ENCODE data around the gene WWP2. TPM values are rescaled to one million over a fixed set of nuclear protein-coding genes. Genes with fewer than 3 reads are reported as not detected.

The WWP2 gene
- total RNA-seq, 1 donor from 2014 or later = 16.9 TPM

DNA sequence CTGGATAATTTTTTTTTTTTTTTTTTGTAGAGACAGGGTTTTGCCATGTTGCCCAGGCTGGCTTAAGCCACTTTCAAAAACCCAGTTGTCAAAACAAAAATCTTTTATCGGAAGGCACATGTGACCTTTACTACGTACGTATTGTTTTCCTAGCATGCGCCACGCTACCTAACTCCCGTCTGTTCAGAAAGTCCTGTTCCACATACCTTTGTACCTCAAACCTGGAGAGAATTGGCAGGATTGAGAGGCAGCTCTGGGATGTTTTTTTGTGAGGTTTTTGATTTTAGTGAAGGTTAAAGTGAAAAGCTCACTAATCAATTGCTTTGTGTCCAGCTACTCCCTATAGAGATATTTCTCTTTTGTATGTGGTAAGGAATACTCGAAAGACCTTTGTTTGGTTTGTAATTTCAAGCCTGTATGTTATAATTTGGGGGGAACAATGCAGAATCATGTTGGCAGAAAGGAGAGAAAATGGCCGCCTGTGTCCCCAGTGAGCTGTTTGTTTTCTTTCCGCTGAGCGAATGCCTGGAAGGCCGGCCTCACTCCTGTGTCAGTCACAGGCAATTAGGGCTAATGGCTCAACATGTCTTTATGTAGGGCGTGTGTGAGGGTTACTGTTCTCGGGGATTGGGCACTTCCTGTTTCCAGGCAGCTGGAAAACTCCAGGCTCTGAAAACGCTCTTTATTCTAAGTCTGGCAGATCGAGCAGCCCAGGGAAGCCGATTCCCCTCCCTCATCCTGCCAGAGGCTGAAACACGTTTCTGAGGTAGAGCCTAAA, 128.2 kb downstream of the WWP2 start:
- DNase-seq (ENCODE audit: low read depth) = peak; percentile 15
- TF ChIP-seq, protein P1, sequence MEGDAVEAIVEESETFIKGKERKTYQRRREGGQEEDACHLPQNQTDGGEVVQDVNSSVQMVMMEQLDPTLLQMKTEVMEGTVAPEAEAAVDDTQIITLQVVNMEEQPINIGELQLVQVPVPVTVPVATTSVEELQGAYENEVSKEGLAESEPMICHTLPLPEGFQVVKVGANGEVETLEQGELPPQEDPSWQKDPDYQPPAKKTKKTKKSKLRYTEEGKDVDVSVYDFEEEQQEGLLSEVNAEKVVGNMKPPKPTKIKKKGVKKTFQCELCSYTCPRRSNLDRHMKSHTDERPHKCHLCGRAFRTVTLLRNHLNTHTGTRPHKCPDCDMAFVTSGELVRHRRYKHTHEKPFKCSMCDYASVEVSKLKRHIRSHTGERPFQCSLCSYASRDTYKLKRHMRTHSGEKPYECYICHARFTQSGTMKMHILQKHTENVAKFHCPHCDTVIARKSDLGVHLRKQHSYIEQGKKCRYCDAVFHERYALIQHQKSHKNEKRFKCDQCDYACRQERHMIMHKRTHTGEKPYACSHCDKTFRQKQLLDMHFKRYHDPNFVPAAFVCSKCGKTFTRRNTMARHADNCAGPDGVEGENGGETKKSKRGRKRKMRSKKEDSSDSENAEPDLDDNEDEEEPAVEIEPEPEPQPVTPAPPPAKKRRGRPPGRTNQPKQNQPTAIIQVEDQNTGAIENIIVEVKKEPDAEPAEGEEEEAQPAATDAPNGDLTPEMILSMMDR (conservative IDR thresholded peaks at IDR 0.05; ENCODE audit: low read depth, low read length) = no peak
- no peak overlapping the region for H3K4me3 ChIP-seq (ENCODE audit: low read depth, low read length)

GRCh38 chr16:69890892-69891282, 128.8 kb downstream of the WWP2 start:
- no peak for DNase-seq (ENCODE audit: low read depth)
- H3K4me3 ChIP-seq (ENCODE audit: low read depth, low read length) = no peak overlapping the region
- TF ChIP-seq, protein P1 (conservative IDR thresholded peaks at IDR 0.05; ENCODE audit: low read depth, low read length) = no peak

GRCh38 chr16:69892378-69892777, 130.2 kb downstream of the WWP2 start:
- no peak for DNase-seq (ENCODE audit: low read depth)
- TF ChIP-seq, protein P1 (conservative IDR thresholded peaks at IDR 0.05; ENCODE audit: low read depth, low read length) = no peak
- no peak overlapping the region for H3K4me3 ChIP-seq (ENCODE audit: low read depth, low read length)

GRCh38 chr16:69893106-69893505, 131.0 kb downstream of the WWP2 start:
- TF ChIP-seq, protein P1 (conservative IDR thresholded peaks at IDR 0.05; ENCODE audit: low read depth, low read length) = no peak
- H3K4me3 ChIP-seq (ENCODE audit: low read depth, low read length) = no peak overlapping the region
- DNase-seq (ENCODE audit: low read depth) = no peak

DNA sequence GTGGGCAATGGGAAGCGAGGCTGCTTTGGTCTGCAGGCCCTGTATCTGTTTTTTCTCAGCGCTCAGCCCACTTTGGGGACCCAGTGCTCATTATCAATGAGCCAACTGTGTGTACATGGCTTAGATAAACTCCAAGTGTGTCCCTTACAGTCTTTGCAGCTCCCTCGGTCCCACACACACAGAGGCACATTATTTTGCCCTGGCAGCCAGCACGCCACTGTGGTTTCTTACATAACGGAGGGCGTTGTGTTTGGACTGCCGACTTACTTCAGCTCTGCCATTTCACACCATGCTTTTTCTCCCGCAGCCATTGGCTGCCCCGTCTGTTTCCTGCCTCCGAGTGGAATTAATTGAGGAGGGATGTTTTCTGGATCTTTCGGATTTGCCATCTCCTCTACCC, 132.5 kb downstream of the WWP2 start:
- no peak for DNase-seq (ENCODE audit: low read depth)
- H3K4me3 ChIP-seq (ENCODE audit: low read depth, low read length) = no peak overlapping the region
- TF ChIP-seq, protein P1 (conservative IDR thresholded peaks at IDR 0.05; ENCODE audit: low read depth, low read length) = no peak

GRCh38 chr16:69903865-69904415, 141.8 kb downstream of the WWP2 start:
- DNase-seq (ENCODE audit: low read depth) = no peak
- TF ChIP-seq, protein P1 (conservative IDR thresholded peaks at IDR 0.05; ENCODE audit: low read depth, low read length) = no peak
- no peak overlapping the region for H3K4me3 ChIP-seq (ENCODE audit: low read depth, low read length)

Measured in epithelial cell of proximal tubule (primary cell).